WI38 (cell line): ENCODE data around the gene GABRA6.

Experiments used
- H3K4me3 ChIP-seq: 2 replicates; pipeline ENCODE4 v1.5.1; 2011; ENCODE audit warnings: low read depth, mild to moderate bottlenecking, control low read depth, low read length
- TF ChIP-seq, protein P1 (sequence below): IDR thresholded peaks from 2 replicates; pipeline ENCODE4 v1.5.1; 2012; ENCODE audit warnings: low read depth, mild to moderate bottlenecking, control low read depth, low read length

GABRA6 gene

DNA sequence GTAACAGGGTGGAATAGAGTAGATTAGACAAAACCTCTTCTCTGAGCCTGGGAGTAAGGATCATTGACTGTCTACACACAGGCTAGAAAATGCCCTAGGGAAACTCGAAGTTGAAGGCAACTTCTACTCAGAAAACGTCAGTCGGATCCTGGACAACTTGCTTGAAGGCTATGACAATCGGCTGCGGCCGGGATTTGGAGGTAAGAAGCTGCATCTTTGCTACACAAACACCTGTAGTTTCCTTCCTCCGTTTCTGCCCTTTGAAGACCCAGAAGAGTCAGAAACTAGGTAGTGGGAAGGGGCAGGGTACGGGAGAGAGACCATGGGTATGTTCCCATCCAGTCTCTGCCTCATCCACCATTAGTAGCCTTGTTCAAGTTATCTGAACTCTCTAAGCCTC lies 628 bp downstream of the GABRA6 start:
- H3K4me3 ChIP-seq = no peak overlapping the region
- TF ChIP-seq, protein P1, sequence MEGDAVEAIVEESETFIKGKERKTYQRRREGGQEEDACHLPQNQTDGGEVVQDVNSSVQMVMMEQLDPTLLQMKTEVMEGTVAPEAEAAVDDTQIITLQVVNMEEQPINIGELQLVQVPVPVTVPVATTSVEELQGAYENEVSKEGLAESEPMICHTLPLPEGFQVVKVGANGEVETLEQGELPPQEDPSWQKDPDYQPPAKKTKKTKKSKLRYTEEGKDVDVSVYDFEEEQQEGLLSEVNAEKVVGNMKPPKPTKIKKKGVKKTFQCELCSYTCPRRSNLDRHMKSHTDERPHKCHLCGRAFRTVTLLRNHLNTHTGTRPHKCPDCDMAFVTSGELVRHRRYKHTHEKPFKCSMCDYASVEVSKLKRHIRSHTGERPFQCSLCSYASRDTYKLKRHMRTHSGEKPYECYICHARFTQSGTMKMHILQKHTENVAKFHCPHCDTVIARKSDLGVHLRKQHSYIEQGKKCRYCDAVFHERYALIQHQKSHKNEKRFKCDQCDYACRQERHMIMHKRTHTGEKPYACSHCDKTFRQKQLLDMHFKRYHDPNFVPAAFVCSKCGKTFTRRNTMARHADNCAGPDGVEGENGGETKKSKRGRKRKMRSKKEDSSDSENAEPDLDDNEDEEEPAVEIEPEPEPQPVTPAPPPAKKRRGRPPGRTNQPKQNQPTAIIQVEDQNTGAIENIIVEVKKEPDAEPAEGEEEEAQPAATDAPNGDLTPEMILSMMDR = no peak

DNA sequence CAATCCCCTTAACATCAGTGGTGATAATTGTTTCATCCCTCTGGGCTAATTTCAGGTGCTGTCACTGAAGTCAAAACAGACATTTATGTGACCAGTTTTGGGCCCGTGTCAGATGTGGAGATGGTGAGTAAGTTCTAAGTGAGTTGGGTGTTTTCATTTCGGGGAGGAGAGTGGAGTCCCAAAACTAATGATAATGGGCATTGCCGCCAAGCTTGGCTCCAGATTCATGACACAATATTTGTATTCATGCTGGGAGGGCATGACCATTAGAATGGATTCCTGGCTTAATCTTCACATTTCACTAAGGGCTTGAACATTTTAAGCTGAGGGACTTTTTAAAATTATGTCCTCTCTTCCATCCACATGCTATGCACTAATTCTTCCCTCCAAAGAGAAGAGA lies 1.4 kb downstream of the GABRA6 start:
- TF ChIP-seq, protein P1 = no peak
- H3K4me3 ChIP-seq = no peak overlapping the region

DNA sequence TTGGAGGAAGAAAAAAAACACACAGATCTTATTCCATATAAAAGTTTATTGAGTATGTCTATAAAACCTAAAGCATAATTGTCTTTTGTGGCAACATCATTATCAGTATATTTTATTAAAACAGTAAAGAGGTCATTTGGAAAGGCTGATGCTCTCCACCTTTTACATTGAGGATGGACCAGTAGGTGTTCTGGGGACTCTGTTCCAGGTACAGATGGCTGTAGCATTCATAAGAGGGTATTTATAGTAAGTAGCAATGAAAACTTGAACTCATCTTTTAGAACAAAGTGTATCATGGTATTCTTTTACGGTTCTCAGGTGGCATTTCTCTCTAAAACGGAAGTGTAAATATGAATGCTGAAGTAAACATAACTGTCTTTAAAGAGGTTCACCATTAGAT lies 1.8 kb downstream of the GABRA6 start:
- TF ChIP-seq, protein P1 = no peak
- H3K4me3 ChIP-seq = no peak overlapping the region

DNA sequence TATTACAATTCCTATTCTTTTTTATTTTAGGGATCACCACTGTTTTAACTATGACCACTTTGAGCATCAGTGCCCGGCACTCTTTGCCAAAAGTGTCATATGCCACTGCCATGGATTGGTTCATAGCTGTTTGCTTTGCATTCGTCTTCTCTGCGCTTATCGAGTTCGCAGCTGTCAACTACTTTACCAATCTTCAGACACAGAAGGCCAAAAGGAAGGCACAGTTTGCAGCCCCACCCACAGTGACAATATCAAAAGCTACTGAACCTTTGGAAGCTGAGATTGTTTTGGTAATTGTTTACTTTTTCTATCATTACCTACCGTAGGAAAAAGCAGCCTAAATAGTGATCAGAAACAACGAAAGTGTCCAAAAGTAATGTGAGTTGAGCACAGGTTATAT lies 6.4 kb downstream of the GABRA6 start:
- TF ChIP-seq, protein P1 = no peak
- no peak overlapping the region for H3K4me3 ChIP-seq

DNA sequence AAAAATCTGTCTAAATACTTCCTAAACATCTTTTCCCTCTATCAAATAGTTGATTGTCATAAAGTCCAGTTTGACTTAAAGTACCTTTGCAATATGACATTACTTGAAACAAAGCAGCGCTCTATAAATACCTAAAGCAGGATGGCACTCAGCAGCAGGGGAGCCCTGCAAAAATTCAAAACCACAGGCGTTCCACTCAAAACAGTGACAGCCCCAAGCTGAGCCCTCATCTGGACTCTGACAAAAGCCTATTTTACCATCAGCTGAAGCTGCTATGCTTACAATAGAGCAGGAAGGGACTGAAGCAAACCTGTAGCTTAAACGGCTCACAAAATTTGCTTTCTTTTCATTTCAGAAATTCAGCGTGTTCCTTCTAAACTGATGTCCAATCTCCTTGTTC lies 11.5 kb downstream of the GABRA6 start:
- no peak overlapping the region for H3K4me3 ChIP-seq
- TF ChIP-seq, protein P1 = no peak

DNA sequence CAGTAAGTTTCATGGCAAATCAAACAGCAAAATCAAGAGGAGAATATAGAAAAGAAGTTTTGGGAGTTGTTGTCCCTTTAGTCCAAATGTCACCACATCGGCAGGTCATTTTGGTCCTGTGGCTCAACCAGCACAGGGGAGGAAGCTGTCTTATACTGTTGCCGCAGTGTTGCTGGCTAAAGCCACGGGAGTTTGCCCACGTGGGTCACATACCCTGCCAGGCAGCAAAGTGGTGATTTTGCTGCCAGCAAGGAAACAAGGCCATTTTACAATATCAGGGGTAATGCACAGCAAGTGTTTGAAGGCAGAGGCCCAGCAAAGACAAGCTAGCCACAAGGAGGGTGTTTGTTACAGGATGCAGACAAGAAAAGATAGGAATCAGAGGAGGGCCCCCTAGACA lies 14.5 kb downstream of the GABRA6 start:
- H3K4me3 ChIP-seq = no peak overlapping the region
- TF ChIP-seq, protein P1 = no peak

DNA sequence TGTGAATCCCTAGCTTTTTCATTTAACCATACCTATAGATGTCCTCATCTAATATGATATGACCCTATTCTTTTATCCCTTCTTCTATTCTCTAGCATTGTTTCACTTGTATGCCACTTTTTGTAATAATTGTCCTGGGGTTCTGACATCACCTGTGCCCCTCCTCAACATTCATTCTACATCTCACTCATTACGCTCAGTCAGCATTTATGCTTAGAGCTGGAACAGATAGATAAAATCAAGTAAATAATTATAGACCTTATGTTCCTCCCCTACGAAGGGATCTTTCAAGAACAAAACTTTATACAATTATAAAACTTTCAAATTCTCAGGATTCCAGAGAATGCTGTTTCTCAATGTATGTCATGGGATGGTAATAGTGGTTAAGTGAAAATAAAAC lies 18.0 kb downstream of the GABRA6 start:
- TF ChIP-seq, protein P1 = no peak
- no peak overlapping the region for H3K4me3 ChIP-seq

DNA sequence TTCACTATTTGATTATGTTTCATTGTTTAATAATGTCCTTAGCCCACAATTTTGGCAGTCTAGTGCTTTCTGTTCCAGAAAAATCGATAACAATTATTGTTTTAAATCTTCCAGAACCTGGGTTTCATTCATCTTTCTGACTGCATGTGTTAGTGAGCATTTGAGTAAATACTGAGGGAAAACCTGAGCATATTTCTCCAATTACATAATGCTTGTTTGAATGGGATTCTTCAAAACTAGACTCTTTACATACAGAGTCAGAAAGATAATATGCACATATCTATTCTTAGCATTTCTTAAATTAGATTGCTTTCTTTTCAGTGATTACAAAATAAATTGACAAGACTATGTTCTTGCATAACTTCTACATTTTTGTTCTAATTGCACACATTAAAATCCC lies 21.9 kb downstream of the GABRA6 start:
- TF ChIP-seq, protein P1 = no peak
- H3K4me3 ChIP-seq = no peak overlapping the region
